GM21786 (cell line): ENCODE data around the gene DOCK10.

Experiments
- ATAC-seq: cut with Tn5 transposase; IDR thresholded peaks from one replicate; pipeline ENCODE4 v1.9.1; 2021; ENCODE audit not compliant: unreplicated experiment

The DOCK10 gene

GRCh38 chr2:225041207-225041850, 939 bp downstream of the DOCK10 start:
- peak; percentile 59 for ATAC-seq

- peak; percentile 28 for ATAC-seq
Measured at GRCh38 chr2:225040856-225041206, 1.4 kb downstream of the DOCK10 start.

GRCh38 chr2:225040142-225040541, 2.1 kb downstream of the DOCK10 start:
- no peak for ATAC-seq

GRCh38 chr2:225038231-225038523, 4.1 kb downstream of the DOCK10 start:
- ATAC-seq = no peak

GRCh38 chr2:225037415-225038230, 4.6 kb downstream of the DOCK10 start:
- ATAC-seq = no peak

- no peak for ATAC-seq
Measured at GRCh38 chr2:225036431-225036830, 5.8 kb downstream of the DOCK10 start.

- no peak for ATAC-seq
Measured at GRCh38 chr2:225033440-225034318, 8.6 kb downstream of the DOCK10 start.

GRCh38 chr2:225032246-225032645, 10.0 kb downstream of the DOCK10 start:
- no peak for ATAC-seq

- ATAC-seq = no peak
Measured at GRCh38 chr2:225031599-225031998, 10.7 kb downstream of the DOCK10 start.

- no peak for ATAC-seq
Measured at GRCh38 chr2:225030893-225031292, 11.4 kb downstream of the DOCK10 start.

- no peak for ATAC-seq
Measured at GRCh38 chr2:225030203-225030602, 12.1 kb downstream of the DOCK10 start.

GRCh38 chr2:225028572-225028971, 13.7 kb downstream of the DOCK10 start:
- ATAC-seq = no peak

- ATAC-seq = no peak
Measured at GRCh38 chr2:225027061-225027762, 15.1 kb downstream of the DOCK10 start.

GRCh38 chr2:225025917-225026571, 16.2 kb downstream of the DOCK10 start:
- peak; percentile 41 for ATAC-seq

- no peak for ATAC-seq
Measured at GRCh38 chr2:225022188-225022587, 20.1 kb downstream of the DOCK10 start.

- no peak for ATAC-seq
Measured at GRCh38 chr2:225020168-225020849, 22.0 kb downstream of the DOCK10 start.

- no peak for ATAC-seq
Measured at GRCh38 chr2:225019105-225019504, 23.2 kb downstream of the DOCK10 start.

- no peak for ATAC-seq
Measured at GRCh38 chr2:225017713-225018112, 24.6 kb downstream of the DOCK10 start.

- ATAC-seq = no peak
Measured at GRCh38 chr2:225017098-225017685, 25.1 kb downstream of the DOCK10 start.
